ENCODE results near the gene PLCG1.

The PLCG1 gene

DNA sequence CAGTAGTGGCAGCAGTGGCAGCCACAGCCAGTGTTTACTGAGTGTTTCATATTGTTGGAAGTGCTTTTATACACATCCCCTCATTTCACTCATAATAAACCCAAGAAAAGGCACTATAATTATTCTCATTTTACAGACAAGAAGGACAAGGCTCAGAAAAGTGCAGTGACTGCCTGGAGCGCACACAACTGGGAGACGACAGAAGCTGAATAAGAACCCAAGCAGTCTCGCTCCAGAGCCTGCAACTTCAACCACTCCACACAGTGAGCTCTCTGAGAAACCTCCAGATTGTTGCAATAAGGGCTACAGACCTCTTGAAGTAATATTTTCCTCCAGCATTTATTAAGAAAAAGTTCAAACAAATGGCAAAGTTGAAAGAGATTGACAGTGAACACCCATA lies 76.9 kb downstream of the PLCG1 start:
- DNase-seq (ENCODE audit: low spot score), result no peak

DNA sequence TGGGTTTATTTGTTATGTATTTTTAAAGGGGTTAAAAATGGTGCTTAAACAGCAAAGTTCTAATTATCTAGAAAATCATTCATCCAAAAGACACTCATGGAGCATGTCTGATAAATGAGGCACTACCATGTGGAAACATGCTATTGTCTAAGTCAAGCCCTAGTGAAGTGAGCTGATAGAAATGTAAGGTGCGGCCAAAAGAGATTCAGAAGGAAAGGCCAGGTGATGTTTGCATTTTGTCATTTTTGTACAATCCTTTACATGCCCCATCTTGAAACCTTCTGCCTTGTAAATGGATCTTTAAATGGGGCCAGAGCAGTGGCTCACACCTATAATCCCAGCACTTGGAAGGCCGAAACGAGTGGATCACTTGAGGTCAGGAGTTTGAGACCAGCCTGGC lies 77.3 kb downstream of the PLCG1 start:
- no peak for DNase-seq (ENCODE audit: low spot score)

DNA sequence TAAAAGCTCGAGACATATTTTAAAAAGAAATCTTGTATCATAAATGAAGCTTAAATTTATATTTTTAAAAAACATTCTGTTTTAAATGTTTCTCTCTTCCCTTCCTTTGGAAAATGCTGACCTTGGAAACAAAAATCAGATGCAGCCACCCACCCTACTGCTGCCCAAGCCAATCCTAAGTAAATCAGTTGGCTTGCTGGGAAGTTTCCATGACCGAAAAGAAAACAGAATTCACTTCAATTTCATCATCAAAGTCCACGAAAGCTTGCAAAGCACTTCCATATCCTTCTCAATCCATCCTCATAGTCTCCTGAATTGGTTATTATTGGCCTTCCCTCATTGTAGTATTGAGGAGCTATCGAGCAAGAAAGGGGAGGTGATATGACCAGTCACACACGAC lies 80.1 kb downstream of the PLCG1 start:
- DNase-seq (ENCODE audit: low spot score), result no peak

DNA sequence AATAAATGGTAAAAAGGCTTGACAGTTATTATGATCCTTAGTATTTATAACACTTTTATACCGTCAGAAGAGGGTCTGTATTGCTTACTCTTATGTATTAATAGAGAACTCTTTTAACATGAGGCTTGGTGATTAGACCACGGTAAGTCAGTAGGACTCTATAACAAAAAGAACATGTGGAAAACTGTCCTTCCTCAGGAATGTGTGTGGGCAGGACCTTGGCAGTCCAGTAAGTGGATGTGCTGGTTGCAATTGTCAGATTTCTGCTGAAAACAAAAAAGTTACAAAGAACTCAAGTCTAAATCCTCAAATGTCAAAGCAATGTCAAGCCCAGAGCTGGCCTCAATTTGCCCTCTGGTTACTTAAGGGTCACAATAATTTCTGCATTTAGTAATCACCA lies 81.1 kb downstream of the PLCG1 start:
- peak; percentile 75 for DNase-seq (ENCODE audit: low spot score)

DNA sequence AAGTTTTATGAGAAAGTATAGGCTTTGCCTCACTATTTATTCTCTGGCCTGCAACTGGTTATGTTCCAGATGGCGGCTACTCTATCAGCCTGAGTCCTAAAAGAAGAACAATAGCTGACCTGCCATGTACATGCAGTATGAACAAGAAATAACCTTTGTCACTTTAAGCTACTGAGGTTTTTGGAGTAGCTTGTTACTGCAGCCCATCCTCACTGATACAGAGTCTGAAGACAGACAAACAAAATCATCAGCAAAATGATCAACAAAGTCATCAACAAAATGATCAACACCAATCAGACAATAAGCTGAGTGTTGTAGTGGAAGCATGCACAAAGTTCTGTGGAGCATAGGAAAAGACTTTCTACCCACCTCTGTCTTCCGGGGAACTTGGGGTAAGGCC lies 82.5 kb downstream of the PLCG1 start:
- DNase-seq (ENCODE audit: low spot score), result no peak

DNA sequence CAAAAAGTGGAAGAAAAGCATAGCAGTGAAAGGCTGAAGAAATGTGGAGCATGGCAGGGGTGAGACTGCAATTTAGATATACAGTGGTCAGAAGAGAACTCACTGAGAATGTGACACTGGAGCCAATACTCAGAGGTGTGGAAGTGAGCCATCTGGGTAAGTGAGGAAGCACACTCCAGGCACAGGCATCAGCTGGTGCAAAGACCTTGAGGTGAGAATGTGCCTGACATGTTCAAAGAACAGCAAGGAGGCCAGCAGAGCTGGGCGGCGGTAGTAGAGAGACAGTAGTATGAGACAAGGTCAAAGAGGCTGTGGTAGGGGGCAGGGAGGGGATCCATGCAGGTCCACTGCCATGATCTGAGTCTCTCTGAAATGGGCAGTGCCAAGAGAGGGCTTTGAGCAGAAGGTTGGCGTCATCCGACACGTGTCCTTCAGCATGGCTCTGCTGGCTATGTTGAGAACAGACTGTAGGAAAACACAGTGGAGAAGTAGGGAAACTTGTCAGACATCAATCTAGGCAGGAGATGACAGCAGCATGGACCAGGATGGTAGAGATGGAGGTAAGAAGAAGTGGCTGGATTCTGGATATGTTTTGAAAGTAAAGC lies 84.4 kb downstream of the PLCG1 start:
- no peak for DNase-seq (ENCODE audit: low spot score)

DNA sequence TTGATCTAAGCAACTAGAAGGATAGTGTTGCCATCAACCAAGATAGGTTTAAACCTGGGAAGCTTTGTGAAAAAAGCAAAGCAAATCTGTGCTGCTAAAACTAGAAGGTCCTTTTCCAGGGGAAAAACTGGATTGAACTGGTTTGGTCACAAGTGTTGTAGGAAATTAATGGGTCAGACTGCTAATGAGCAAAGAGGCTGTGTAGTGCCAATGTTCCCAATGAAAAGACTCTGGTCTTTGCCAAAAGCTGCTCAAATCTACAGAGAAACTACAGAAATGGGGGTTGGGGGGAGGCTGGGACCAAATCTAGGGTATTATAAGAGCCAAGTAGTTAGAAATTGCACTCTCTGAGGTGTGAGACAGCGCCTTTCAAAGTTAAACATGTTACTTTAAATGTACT lies 85.0 kb downstream of the PLCG1 start:
- no peak for DNase-seq (ENCODE audit: low spot score)

DNA sequence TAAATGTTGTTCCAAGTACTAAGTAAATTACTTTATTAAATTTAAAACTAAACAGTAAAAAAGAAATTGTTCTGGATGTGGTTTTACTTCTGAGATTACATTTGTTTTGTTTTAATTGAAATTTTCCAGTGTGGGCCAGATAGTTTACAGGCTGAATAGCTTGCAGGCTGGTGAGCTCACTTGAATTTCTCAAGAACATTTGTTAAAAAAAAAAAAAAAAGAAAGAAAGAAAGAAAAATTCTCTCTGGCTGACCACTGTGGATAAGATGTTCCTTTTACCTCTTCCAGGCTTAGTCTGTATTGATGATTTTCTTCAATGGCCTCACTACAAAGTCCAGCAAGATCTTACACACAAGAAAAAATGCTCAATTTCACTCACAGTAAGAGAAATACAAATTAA lies 85.4 kb downstream of the PLCG1 start:
- DNase-seq (ENCODE audit: low spot score), result peak; percentile 44

DNA sequence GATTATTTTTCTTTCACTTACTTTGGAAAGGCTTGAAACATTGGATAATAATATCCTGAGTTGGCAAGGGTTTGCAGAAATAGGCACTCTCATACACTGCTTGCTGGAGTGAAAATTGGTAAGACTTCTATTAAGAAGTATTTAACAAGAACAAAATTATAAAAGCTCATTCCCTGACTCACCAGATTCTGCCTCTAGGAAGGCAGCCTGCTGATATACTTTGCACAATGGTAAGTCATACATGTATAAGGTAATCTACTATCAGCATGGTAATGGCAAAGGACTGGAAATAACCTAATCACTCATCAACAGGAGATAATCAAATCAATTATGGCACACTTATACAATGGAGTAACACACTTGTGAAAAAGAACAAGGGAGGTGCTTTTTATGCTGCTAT lies 85.8 kb downstream of the PLCG1 start:
- DNase-seq (ENCODE audit: low spot score), result no peak

DNA sequence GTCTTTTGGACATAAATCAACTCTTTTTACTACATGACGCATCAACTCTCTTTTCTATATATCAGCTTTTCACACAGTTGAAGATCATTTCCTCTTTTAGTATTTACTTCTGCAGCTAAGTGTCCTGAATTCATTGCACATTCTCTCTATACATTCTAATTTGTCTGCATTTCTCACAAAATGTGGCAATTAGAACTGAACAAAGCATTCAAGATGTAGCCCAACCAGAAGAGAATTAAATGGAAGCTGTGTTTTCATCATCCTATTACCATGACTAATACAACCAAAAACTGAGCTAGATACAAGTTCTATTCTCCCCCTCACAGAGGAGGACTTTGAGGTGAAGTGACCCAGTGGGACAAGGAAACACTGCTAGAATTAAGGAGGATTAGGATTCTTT lies 86.9 kb downstream of the PLCG1 start:
- no peak for DNase-seq (ENCODE audit: low spot score)

DNA sequence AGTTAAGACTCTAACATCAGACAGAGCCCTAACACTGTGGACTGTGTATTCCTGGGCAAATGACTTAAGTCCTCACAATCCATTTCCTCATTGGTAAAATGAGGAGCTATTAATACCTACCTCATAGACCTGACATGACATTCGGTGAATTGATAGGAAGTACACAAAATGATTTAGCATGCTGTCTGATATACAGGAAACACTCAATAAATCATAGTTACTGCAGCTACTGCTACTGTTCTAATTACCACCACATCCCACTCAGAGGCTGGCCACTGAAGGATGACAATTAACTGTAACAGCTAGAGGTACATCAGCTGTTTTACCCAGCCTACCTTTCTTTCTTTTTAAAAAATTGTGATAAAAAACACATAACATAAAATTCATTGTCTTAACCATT lies 87.7 kb downstream of the PLCG1 start:
- no peak for DNase-seq (ENCODE audit: low spot score)

DNA sequence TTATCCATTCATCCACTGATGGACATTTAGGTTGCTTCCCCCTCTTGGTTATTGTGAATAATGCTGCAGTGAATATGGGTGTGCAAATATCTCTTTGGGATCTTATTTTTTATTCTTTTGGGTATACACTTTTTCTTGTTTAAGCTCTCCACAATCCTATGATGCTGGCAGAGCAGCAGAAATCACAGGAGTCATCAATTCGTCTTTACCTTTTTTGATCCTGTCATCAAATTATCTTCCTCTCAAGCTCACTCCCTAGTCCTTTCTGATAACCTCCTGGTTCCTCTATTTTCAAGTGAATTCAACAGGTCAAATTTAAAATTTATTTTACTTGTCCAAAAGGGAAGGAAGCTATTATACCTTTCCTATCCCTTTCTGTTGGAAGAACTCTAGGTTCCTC lies 89.1 kb downstream of the PLCG1 start:
- no peak for DNase-seq (ENCODE audit: low spot score)
